HG03025 (cell line): Measurements from ENCODE around the gene SPATA32.

Experiments used
- ATAC-seq: cut with Tn5 transposase; IDR thresholded peaks from one replicate; pipeline ENCODE4 v1.9.1; 2021; ENCODE audit warnings: mild to moderate bottlenecking, moderate library complexity; ENCODE audit not compliant: unreplicated experiment, low FRiP score

Gene SPATA32

DNA sequence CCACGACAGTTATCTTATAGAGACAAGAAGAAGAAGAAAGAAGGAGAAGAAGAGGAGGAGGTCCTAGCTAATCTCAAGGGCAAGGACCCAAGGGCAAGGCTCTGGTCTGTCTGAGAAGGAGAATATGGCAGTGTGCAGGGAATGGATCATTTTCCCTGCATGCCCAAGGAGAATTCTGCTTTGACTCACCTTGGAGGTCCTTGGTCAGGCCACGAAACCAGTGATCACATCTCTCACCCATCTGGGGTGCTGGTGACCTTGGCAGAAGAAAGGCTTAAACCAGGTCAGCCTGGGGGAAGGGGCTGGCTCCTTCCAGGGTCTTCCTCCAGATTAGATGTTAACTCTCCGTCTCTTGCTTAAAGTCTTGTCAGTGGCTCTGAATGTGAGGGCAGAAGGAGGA lies 41.8 kb downstream of the SPATA32 start:
- no peak for ATAC-seq

DNA sequence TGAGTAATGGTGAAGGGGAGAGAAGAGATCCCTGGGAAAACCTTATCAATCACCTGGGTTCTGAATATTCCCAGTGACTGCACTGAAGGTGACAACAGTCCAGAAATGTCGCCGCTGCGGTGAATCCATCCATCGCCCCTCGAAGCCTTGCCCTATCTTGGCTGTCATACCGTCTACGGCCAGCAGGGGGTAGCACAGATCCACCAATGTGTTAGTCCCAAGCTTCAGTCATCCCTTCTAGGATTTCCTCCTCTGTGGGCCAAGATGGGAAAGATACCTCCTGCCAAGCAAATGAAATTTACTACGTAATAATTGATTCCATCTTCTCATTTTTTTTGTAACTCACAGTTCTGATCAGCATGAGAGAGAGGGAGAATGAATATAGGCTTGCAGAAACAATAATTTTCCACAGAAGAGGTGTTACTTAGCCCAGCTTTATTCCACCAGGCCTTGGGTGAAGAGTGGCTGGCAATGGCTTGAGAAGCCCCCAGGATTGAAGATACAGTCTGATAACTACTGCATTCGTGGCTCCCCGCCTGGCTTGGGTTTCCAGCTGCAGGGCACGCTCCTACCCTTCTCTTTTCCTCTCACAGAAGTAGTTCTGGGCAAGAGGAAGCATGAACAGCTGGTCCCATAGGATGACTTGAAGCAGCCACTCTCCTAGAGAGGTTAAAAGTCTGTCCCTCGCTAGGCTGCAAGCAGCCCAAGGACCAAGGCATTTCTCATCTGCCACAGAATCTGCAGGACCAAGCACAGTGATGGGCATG lies 42.8 kb downstream of the SPATA32 start:
- no peak for ATAC-seq
